MG63 (cell line): Measurements from ENCODE around the gene PEX7. TPM values are rescaled to one million over a fixed set of nuclear protein-coding genes. Genes with fewer than 3 reads are reported as not detected.
"Not testable (repeated sequence)": the region's sequence is repeated elsewhere in the genome, so short reads cannot be mapped to it uniquely, and the experiment has no call there.

Experiments used
- DNase-seq: peaks from one replicate; pipeline ENCODE4 v3.0.0-alpha.2; 2020
- H3K27me3 ChIP-seq: fragments of 250-450 bp; sonication (Bioruptor Pico); 2 replicates; pipeline ENCODE4 v1.5.1; 2020; ENCODE audit warnings: mild to moderate bottlenecking, moderate library complexity
- H3K36me3 ChIP-seq: fragments of 250-450 bp; sonication (Bioruptor Pico); 2 replicates; pipeline ENCODE4 v1.5.1; 2020; ENCODE audit warnings: mild to moderate bottlenecking, moderate library complexity
- H3K4me3 ChIP-seq: fragments of 250-450 bp; sonication (Bioruptor Pico); 2 replicates; pipeline ENCODE4 v1.5.1; 2020; ENCODE audit warnings: mild to moderate bottlenecking, moderate library complexity
- H3K9me3 ChIP-seq: fragments of 250-450 bp; sonication (Bioruptor Pico); 2 replicates; pipeline ENCODE4 v1.5.1; 2020; ENCODE audit warnings: mild to moderate bottlenecking, moderate library complexity
- total RNA-seq: library from RNA; depleted of rRNA; stranded (reverse); fragments of >200 nt; shearing (Covaris generic); gene quantifications from 2 replicates; pipeline ENCODE4 v1.2.3, GENCODE V29; 2014; ENCODE audit warnings: low replicate concordance; rRNA removed

Gene PEX7
- total RNA-seq, 1 experiment from 2014 or later = 3.0 TPM

DNA sequence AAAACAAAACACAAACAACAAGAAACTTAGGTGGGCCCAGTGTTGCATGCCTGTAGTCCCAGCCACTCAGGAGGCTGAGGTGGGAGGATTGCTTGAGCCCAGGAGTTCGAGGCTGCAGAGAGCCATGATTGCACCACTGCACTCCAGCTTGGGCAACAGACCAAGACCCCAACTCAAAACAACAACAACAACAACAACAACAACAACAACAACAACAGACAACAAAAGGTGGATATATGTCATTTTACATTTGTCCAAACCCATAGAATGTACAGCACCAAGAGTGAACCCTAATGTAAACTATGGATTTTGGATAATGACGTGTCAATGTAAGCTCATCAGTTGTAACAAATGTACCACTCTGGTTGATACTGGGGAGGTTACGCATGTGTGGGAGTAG lies 127.6 kb downstream of the PEX7 start:
- H3K9me3 ChIP-seq, H3K27me3 ChIP-seq: not testable (repeated sequence)

DNA sequence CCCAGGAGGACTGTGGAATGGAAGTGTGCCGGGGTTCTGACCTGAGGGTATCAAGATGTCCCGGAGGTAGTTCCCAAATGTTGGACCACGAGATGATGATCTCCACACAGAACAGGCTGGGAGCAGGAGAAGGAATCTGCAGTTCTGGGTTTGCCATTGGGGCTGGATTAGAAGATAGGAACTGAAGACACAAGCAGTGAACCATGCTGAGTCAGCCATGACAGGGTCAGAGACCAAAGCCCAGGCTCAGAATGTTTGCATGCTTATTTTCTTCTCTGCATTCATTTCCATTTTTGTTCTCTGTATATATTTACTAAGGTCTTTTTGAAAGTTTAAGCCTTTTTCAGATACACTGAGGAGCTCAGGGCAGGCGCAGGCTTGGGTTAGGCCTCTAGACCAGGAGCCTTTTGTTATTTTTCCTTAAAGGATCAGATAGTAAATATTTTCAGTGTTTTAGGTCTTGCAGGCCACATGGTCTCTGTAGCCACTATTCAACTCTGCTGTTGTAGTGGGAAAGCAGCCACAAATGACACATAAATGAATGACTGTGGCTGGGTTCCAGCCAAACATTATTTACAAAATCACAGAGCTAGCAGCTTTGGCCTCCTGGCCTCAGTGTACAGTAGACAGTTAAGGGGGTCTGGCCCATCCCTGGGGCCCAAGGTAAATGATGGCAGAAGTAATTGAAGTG lies 128.2 kb downstream of the PEX7 start:
- DNase-seq = peak; percentile 9
- Histone ChIP-seq H3K36me3 (no peaks in the 10 kb centered on the region), H3K4me3 (no peak overlapping the region), H3K9me3 (no peaks in the 10 kb centered on the region), H3K27me3 (no peaks in the 10 kb centered on the region)

More for the DNA sequence above, 127.6 kb downstream of the PEX7 start:
- not testable (repeated sequence) for H3K36me3 ChIP-seq, H3K4me3 ChIP-seq, DNase-seq

DNA sequence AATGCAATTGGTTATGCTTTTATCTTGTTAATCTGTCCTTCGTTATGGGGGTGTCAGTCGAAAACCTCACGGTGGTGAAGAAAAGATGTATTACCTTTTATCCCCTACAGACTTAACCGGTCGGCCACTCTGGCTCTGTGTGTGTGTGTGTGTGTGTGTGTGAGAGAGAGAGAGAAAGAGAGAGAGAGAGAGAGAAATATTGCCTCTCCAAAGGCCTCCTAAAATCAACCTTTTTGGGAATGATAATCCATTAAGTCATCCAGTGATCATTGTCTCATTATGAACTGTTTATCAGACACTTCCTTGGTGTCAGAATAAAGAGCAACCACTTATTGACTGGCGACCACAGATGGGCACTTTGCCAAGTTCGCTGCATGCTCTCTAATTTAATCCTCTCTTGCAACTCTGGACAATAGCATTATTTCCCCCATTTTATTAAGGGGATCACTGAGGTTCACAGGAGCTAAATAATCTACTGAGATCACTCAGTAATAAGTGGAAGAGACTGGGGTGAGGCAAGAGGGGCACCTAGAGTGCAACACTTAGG lies 130.4 kb downstream of the PEX7 start:
- DNase-seq = no peak
- no peaks in the 10 kb centered on the region for H3K9me3 ChIP-seq
- H3K36me3 ChIP-seq = no peaks in the 10 kb centered on the region
- no peak overlapping the region for H3K4me3 ChIP-seq
- H3K27me3 ChIP-seq = no peaks in the 10 kb centered on the region

DNA sequence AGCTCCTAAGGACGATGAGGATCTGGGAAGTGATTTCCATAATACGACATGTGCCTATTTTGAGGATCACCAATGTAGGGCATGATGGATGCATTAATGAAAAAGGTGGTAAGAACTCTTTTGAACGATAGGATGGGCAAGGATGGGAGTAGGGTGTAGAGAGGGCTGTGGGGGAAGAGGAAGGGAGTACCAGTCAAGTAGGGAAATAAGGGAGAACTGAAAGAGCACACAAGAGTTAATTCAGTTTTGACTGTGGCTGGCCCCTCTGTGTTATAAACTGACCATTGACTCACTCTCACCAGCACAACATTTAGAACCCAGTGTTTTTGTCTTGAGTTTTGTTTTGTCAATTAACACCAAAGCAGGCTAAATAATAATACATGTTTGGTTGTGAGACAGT lies 132.7 kb downstream of the PEX7 start:
- H3K27me3 ChIP-seq = no peaks in the 10 kb centered on the region
- no peaks in the 10 kb centered on the region for H3K9me3 ChIP-seq
- no peaks in the 10 kb centered on the region for H3K36me3 ChIP-seq
- DNase-seq = no peak
- no peak overlapping the region for H3K4me3 ChIP-seq

DNA sequence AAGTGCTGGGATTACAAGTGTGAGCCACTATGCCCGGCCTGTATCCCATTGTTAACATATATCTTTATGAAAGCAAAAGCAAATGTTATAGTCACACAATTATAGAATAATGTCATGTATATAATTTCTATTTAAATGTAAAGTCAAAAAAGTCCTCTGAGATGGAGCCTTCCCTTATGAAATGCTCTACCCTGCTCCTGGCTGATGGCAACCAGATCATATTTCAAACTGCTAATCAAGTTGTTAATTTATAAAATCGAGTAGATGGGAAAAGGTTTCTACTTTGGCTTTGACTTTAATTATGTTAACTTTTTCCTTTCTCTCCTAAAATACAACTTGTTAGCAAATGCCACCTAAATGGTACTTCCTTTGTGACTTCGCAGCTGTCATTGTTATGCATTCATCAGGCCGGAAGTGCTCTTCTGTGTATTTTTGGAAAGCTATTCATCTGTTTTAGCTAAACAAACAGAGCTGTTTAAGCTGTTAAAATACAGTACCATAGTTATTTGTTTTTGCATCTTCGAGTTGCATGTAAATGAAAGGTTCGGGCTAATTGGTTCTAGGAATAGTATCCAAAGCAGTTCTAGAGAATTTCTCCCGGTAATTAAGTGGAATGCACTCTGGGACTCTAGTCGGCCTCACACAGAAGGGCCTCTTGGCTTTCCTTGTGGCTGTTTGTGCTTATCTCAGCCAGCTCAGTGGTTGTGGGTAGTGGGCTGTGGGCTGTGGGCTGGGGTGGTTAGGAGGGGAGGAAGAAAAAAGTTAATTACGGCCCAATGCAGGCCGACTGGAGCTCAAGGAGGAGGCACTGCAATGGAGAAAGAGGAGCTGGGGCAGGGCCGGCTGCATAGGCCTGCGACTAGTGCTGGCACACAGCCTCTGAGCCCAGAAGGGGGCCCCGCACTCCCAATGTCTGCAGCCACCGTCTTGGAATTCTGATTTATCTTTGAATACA lies 134.5 kb downstream of the PEX7 start:
- DNase-seq = no peak
- Histone ChIP-seq H3K4me3 (no peak overlapping the region), H3K9me3 (no peaks in the 10 kb centered on the region), H3K36me3 (no peaks in the 10 kb centered on the region), H3K27me3 (no peaks in the 10 kb centered on the region)

DNA sequence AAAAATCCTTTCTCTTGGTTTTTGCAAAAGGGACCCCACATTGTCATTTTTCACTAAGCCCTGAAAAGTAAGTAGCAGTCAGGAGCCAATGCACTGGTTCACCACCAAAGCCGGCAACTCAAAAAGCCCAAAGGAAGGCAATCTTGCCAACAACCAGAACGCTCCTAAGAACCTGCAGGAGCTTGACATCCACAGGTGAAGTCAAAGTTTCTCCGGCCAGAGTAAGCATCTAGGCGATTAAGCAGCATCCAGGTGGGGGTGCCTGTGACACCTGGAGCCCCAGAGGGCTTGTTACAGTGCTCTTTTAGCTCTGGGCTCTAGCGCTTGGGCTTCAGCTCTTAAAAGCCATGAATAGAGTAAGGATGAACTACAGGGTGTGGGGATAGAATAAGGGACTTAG lies 135.8 kb downstream of the PEX7 start:
- no peaks in the 10 kb centered on the region for H3K36me3 ChIP-seq
- no peaks in the 10 kb centered on the region for H3K27me3 ChIP-seq
- H3K4me3 ChIP-seq = no peak overlapping the region
- no peaks in the 10 kb centered on the region for H3K9me3 ChIP-seq
- DNase-seq = no peak

DNA sequence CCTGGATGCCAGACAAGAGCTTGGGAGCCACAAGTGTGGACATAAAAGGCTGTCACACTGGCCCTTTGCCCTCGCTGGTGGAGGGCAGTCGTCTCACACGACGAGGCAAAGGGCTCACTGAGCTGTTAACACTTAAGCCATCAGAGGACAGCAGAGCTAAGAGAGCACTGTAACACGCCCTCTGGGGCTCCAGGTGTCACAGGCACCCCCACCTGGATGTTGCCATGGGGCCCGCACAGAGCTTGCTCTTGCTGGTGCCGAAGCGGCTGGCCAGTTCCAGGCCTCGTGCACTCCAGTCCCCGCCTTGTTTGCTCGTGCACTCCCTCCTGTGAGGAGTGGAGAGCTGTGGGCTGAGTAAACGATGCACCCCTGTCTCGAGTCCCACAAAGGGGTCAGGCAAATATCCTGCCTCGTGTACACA lies 137.1 kb downstream of the PEX7 start:
- Histone ChIP-seq H3K27me3 (no peaks in the 10 kb centered on the region), H3K9me3 (no peaks in the 10 kb centered on the region), H3K4me3 (no peak overlapping the region), H3K36me3 (no peaks in the 10 kb centered on the region)
- no peak for DNase-seq

DNA sequence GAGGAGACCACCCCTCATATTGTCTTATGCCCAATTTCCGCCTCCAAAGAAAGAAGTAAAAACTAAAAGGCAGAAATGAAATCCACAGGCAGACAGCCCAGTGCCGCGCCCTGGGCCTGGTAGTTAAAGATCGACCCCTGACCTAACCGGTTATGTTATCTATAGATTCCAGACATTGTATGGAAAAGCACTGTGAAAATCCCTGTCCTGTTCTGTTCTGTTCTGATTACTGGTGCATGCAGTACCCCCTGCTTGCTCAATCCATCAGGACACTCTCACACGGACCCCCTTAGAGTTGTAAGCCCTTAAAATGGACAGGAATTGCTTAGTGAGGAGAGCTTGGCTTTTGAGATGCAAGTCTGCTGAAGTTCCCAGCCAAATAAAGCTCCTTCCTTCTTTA lies 137.5 kb downstream of the PEX7 start:
- not testable (repeated sequence) for H3K4me3 ChIP-seq, DNase-seq

DNA sequence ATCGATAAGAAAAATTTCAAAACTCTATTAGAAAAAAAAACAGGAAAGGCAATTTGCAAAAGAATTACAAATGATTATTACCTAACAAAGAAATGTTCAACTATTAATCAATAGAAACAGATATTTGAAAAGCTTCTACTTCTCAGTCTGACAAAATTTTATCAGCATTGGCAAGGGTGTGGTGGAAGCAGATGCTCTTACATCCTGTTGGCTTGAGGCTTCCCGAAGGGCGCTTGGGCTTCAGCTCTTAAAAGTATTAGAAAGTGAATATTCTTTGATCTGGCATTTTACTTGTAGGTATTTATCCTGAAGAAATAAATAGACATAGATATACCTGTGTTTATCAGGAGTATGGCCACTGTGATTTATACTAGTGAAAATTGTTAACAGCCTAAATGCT lies 138.4 kb downstream of the PEX7 start:
- Histone ChIP-seq H3K4me3 (no peak overlapping the region), H3K9me3 (no peaks in the 10 kb centered on the region), H3K36me3 (no peaks in the 10 kb centered on the region), H3K27me3 (no peaks in the 10 kb centered on the region)
- no peak for DNase-seq

More for the DNA sequence above, 137.5 kb downstream of the PEX7 start:
- not testable (repeated sequence) for H3K9me3 ChIP-seq, H3K36me3 ChIP-seq, H3K27me3 ChIP-seq

DNA sequence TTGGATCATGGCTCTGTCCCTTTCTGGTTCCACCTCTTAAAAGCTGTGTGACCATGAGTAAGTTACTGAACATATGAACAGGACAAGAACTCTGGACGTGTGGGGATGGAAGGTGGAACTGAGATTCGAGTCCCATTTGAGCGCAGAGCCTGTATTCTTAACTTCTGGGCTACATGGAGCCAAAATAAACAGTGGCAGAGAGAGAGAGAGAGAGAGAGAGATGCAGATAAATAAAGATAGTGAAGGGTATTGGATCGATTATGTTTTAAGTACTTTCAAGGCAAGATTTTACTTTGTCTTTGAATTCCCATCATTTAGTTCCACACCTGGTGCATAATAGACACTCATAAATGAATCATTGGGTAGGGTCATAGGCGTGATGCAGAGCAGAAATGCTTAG lies 139.5 kb downstream of the PEX7 start:
- DNase-seq = no peak
- no peaks in the 10 kb centered on the region for H3K27me3 ChIP-seq

DNA sequence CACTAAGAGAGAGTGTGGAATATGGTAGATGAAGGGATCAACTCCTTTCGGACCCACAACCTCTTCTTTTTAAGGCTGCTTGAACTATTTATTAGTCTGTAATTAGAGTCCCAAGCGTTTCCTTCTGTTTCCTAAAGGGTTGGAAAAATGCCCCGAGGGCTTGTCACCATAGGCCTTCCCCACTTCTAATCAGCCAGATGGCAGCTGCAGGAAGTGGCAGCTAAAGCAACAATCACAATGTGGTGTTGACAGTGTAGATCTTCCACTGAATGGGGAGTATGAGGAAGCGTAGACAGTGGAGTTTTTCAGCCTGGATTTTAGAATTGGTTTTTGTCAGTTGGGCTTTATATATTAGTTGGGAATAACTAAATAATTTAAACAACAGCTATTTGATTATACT lies 140.3 kb downstream of the PEX7 start:
- Histone ChIP-seq H3K9me3 (no peaks in the 10 kb centered on the region), H3K27me3 (no peaks in the 10 kb centered on the region), H3K36me3 (no peaks in the 10 kb centered on the region), H3K4me3 (no peak overlapping the region)
- no peak for DNase-seq

More for the DNA sequence above, 139.5 kb downstream of the PEX7 start:
- no peaks in the 10 kb centered on the region for H3K9me3 ChIP-seq
- no peak overlapping the region for H3K4me3 ChIP-seq
- no peaks in the 10 kb centered on the region for H3K36me3 ChIP-seq

DNA sequence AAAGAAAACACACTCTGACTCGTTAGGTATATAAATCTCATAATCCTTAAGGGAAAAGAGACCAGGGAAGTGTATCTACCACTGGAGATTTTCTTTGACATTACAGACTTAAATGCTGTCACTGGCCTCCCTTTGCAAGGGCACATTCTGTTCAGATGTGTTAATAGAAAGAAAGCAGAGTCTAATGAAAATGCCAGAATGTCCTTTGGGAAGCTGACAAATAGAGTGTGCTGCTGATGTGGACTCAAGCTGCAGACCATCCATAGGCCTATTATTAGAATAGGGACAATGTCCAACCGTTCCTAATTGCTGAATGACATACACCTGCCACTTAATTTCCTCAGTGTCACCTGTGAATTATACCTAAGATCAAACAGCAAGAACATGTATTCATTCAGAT lies 140.9 kb downstream of the PEX7 start:
- no peak for DNase-seq
- Histone ChIP-seq H3K36me3 (no peaks in the 10 kb centered on the region), H3K27me3 (no peaks in the 10 kb centered on the region), H3K4me3 (no peak overlapping the region), H3K9me3 (no peaks in the 10 kb centered on the region)

Other genes with a start within 250 kb of the PEX7 start
- gene MAP3K5, start 30.1 kb upstream of the PEX7 start, total RNA-seq = 5.7 and 10.5 TPM in 2 replicates
- not detected in 2 replicates for gene SLC35D3, start 99.7 kb downstream of the PEX7 start, total RNA-seq
- 0.03 TPM in 1 of 2 replicates, not detected in the other for gene IL20RA, start 222.4 kb downstream of the PEX7 start, total RNA-seq